KOPT-K1 (cell line): ENCODE results near the gene DSCAM.

ENCODE experiments used
- H3K27ac ChIP-seq: fragments of 200-600 bp; sonication (generic); 2 replicates; pipeline ENCODE4 v1.5.1; 2016; ENCODE audit warnings: antibody characterized with exemption, mild to moderate bottlenecking, low read depth, low read length; ENCODE audit not compliant: poor library complexity, severe bottlenecking
- H3K36me3 ChIP-seq: fragments of 200-600 bp; sonication (generic); 2 replicates; pipeline ENCODE4 v1.5.1; 2017; ENCODE audit warnings: antibody characterized with exemption, mild to moderate bottlenecking, low read length, moderate library complexity; ENCODE audit not compliant: insufficient read depth
- H3K9me3 ChIP-seq: fragments of 200-600 bp; sonication (generic); 2 replicates; pipeline ENCODE4 v1.5.1; 2017; ENCODE audit warnings: antibody characterized with exemption, low read length, mild to moderate bottlenecking; ENCODE audit not compliant: insufficient read depth, poor library complexity, severe bottlenecking

The DSCAM gene

DNA sequence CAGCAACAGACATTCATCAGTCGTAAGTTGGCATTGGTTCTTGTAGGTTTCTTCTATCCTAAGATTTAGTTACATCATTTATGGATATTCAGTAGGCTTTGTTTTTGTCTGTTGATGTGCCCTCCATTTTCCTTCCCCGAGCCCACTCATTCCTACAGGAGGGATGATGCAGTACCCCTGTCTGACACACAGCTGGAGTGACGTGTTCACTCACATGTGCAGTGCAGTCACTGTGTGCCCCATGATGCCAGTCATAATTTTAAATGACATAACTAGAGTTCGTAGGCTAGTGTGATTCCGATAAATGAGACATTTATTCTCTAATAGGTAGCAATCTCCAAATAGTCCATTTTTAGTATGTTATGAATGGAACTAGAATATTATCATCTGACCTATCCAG is 438.4 kb downstream of the DSCAM start:
- Histone ChIP-seq H3K27ac (no peak overlapping the region), H3K36me3 (no peaks in the 10 kb centered on the region), H3K9me3 (no peaks in the 10 kb centered on the region)

DNA sequence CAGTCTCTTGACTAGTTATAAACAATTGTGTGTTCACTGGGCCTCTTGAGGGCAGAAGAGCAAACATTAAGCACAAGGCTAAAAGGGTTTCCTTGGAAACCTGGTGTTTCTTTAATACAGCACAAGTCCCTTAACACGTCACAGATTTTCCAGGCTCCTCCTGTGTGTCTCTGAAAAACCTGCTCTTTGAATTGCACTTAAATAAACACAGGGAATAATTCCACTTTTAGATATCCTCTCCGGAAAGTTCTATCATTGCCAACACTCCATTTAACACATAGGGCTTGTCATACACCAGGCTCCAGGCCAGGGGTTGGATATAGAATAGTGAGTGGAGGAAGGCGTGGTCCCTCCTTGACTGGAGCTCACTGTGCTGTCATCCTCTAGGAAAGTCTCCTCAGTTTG is 442.6 kb downstream of the DSCAM start:
- H3K27ac ChIP-seq: no peak overlapping the region
- H3K36me3 ChIP-seq: no peaks in the 10 kb centered on the region
- peaks cover 6% of the 10 kb centered on the region for H3K9me3 ChIP-seq

DNA sequence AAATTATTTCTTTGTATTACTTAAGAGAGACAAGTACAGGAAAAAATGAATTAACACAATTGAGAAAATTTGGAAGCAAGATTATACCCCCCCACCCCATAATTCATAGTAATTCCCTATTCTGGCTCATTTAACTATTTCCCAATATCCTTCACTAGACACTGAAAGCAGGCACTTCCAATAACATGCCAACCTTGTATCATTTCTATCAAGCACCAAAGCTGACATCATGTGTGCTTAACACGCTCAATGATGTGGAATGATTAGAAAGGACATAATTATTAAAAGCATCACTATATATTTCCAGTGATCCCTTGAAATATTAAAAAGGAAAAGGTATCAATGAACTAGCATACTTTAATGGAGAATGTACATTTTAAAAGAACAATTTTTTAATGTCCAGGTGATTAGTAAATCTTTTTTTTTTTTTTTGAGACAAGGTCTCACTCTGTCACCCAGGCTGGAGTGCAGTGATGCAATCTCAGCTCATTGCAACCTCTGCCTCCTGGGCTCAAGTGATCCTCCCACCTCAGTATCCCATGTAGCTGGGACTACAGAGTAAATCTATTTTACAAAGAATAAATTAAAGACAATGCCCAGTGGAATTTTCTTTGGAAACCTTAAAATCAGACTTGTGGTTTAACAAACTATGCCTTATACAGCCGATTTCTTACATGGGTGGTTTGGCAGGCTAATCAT is 443.9 kb downstream of the DSCAM start:
- Histone ChIP-seq H3K36me3 (no peaks in the 10 kb centered on the region), H3K27ac (no peak overlapping the region), H3K9me3 (peaks cover 6% of the 10 kb centered on the region)

DNA sequence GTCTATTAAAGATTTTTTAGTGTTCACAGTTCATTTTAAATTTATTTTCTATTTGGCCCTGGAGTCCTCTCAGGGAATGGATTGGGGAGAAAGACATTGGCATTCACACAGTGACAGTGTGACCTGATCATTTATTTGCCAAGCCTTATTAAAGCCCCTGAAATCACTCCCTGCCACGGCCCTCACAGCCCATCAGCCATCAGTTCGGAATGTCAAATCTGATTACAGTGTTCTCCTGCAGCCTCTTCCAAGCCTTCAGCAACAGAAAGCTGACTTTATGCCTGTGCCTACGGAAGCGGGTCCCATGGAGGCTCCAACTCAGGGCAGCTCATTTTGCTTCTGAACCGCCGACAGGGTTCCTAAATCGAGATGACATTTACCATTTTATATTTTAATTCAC is 451.2 kb downstream of the DSCAM start:
- Histone ChIP-seq H3K36me3 (no peaks in the 10 kb centered on the region), H3K9me3 (no peaks in the 10 kb centered on the region), H3K27ac (no peak overlapping the region)

DNA sequence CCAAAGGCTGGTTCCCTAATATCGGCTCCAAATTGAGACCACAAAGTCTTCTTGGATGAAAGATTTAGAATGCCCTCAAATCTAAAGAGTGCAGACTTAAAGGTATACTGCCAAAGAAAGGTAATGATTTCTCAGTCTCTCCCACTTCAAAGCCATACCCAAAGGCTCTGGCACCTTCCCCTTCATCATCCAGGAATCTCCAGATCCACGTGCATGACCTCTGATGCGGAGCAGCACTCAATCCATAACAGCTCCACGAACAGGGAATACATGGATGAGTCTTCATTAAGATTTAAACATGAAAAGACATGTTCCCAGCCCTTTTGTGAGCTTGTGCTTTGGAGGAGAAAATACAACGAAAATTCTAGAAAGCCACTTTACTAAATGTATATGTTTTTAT is 453.9 kb downstream of the DSCAM start:
- no peaks in the 10 kb centered on the region for H3K36me3 ChIP-seq
- H3K9me3 ChIP-seq: no peaks in the 10 kb centered on the region

DNA sequence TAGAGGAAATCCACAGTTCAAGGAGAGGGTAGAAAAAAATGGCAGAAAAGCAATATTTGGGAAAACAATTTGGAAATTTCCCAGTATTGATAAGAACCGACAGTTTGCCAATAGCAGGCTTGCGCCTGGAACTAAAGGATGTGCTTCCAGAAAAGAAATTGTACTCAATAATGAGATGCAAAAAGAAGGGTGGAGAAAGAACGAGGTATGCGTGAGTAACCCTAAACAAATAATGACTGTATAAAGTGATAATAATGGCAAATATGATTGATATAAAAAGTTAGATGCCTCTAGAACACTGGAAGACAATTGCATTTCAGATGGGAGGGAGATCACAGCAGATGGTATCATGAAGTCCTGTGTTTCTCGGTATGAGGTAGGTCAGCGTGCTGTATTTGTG is 458.9 kb downstream of the DSCAM start:
- H3K27ac ChIP-seq: no peak overlapping the region
- no peaks in the 10 kb centered on the region for H3K36me3 ChIP-seq
- no peaks in the 10 kb centered on the region for H3K9me3 ChIP-seq

More for the DNA sequence above, 453.9 kb downstream of the DSCAM start:
- no peak overlapping the region for H3K27ac ChIP-seq

DNA sequence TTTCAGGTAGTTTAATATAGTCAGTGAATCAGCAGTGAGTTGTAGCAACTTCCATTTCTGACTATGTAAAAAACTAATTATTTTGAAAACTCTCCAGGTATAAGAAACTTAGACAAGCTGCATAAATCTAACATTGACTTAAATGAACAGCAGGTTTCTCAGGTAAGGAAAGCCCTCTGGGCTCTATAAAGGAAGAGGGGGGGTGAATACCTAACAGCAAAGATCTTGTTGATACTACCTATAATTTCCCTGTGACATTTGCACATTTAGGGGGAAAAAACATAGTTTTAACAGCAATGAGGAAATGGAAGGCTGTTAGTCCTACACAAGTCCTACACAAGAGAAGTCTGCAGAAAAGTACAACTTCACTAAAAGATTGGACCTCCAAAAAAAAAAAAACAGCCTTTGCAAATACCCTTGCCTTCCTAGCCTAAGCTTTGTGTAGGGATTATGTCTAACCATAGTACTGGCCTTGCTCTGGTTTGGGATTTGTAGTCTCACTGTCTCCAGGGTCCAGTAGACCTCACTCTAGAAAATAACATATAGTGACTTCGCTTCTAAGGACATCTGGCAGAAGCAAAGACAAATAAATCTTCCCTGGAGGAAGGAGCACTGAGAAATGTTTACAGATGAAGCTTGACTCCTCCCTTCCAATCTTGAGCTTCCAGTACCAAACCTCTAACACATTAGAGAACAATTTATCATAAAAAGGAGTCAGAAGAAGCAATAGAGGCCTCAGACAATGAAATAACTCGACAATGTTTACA is 459.8 kb downstream of the DSCAM start:
- no peaks in the 10 kb centered on the region for H3K36me3 ChIP-seq
- H3K27ac ChIP-seq: no peak overlapping the region
- no peaks in the 10 kb centered on the region for H3K9me3 ChIP-seq

DNA sequence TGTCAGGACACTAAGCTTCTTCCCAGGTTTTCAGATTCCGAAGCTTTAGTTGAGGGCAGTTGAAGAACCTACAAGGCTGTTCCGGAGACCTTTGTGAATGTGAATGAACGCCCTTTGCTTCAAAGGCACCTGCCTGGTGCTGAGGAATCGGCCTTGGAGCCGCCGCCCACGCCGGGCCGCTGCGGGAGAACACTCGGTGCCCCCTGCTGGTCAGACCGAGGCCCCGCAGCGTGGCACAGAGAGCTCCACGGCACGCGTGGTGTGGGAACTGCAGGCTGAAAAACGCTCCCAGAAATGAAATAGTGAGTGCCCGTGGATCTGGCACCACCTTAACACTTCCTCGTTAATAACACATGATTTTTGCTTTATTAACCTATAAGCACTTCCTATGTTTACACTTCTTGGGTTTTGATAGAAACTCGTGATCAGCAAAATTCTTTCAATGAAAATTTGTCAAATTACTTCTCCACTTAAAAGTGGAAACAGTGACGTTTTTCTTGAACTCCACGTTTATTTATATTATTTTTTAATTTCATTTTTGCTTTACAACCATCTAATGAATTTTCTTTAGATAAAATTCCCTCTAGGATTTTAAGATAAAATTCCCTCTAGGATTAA is 460.6 kb downstream of the DSCAM start:
- Histone ChIP-seq H3K36me3 (no peaks in the 10 kb centered on the region), H3K27ac (no peak overlapping the region), H3K9me3 (no peaks in the 10 kb centered on the region)

DNA sequence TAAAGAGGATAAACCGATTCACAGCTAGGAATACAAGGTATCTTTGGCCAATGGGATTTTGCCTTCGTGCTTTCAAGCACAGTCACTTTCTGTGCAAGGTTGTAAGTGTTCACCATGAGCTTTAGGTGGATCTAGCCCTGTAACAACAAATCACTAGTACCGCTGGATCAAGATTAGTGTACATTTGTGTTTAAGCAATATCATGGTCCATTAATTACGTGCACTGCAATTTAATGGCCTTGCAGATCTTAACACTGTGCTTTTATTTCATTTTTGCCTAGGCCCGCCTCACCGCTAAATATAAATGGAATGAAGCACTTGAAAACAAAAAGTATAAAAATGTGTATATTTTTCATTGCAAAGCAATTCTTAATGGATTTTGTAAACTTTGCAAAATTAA is 461.1 kb downstream of the DSCAM start:
- Histone ChIP-seq H3K36me3 (no peaks in the 10 kb centered on the region), H3K27ac (no peak overlapping the region), H3K9me3 (no peaks in the 10 kb centered on the region)

DNA sequence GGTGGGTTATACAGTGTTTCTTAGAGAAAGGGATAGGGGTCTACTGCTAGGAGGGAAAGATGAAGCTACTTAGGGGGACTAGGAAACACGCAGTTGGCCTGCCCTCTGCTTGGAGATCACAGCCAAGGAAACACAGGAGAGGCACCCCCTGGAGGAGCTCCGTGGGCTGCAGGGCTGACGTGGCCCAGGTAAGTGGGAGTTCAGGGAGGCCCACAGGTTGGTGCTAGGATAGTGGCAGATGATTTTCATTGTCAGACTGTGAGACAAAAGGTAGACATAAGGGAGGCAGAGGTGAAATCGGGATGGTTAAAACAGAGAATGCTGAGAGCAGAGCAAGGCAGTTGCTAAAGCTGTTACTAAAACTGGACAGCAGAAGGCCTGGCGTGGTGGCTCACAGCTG is 463.0 kb downstream of the DSCAM start:
- Histone ChIP-seq H3K27ac (no peak overlapping the region), H3K9me3 (no peaks in the 10 kb centered on the region), H3K36me3 (no peaks in the 10 kb centered on the region)

DNA sequence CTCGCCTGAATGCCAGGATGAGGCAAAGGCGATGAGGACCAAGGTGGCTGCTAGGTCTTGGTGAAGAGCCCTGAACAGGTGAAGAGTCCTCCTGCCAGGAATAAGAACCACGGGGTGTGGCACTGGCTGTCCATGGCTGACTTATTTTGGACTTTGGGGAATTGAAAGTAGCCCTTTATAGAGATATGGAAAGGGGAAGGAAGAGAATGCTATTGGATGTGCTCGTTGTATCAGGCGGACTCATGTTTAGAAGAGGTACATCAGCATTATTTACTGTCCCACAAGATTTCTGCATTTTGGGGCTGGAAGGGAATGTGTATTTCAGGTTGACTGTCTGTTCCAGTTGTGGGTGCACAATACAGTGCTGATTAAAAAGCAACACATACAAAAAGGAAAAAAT is 465.8 kb downstream of the DSCAM start:
- Histone ChIP-seq H3K9me3 (no peaks in the 10 kb centered on the region), H3K36me3 (no peaks in the 10 kb centered on the region), H3K27ac (no peak overlapping the region)

DNA sequence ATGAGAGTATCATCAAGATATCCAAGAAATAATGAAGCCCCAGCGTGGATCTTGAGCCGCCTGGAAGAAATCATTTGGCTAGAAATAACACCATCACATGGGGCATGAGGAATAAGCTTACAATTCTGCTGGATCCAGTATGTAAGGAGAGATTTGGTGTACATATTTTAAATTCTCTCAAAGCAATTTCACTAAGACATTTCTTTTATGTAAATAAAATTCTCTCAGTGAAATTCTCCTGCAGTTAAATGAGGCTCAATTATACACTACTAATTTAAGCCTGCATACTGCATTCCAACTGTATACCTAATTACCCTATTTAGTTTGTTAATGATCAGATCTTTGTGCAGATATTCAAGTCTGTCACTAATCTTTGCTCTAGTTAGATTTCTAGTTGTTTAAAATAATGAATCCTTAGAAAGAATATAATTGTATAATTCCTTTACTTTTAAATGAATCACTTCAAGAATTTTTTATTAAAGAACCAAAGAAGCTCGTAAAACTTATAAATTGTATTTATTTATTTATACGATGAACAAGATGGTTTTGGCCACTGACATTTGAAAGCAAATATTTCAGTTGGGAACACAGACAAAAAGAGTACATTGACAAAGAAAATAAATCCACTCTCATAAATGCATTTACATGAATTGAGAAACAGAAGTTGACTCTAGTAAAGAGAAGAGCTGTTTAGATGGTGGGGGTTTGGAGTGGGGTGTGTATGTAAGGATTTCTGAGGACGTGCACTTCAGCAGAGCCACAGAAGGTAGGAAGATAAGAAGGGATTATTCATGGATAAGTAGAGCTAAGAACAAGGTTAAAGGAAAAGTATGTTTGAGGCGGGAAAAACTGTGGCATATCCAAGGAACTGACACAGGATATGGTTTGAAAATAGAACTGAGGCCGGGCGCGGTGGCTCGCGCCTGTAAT is 466.8 kb downstream of the DSCAM start:
- no peak overlapping the region for H3K27ac ChIP-seq

DNA sequence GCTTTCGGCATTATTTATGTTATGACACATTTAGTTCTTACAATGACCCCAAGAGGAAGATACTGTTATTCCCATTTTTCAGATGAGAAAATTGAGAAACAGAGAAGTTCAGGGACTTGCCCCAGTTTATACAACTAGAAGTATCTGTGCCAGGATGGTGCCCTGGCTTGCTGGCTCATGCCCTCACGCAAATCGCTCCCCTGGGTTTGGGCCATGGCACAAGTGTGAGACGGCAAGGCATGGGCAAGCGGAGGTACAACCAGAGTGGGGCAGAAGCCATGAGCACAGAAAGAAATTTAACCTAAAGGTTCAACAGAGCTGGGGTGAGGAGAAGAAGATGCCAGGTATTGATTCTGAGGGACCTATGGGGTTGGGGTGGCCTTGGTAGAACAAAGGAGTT is 469.8 kb downstream of the DSCAM start:
- Histone ChIP-seq H3K9me3 (no peaks in the 10 kb centered on the region), H3K36me3 (no peaks in the 10 kb centered on the region), H3K27ac (no peak overlapping the region)

More for the DNA sequence above, 466.8 kb downstream of the DSCAM start:
- Histone ChIP-seq H3K36me3 (no peaks in the 10 kb centered on the region), H3K9me3 (no peaks in the 10 kb centered on the region)

DNA sequence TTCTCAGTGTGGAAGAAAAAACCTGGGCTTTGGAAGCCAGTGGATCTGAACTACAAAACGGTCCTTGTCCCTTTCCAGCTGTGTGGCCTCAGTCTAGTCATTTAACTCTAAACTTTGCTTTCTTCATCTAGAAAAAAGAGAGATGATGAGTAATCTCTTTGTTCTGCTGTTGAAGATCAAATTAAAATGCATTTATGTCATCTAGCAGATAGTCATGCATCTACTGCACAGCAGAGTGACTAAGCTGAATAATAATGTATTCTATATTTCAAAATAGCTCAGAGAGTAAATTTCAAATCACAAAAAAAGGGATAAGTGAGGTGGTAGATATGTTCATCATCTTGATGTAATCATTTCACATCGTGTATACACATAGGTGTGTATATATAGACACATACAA is 473.2 kb downstream of the DSCAM start:
- Histone ChIP-seq H3K27ac (no peak overlapping the region), H3K9me3 (no peaks in the 10 kb centered on the region), H3K36me3 (no peaks in the 10 kb centered on the region)

DNA sequence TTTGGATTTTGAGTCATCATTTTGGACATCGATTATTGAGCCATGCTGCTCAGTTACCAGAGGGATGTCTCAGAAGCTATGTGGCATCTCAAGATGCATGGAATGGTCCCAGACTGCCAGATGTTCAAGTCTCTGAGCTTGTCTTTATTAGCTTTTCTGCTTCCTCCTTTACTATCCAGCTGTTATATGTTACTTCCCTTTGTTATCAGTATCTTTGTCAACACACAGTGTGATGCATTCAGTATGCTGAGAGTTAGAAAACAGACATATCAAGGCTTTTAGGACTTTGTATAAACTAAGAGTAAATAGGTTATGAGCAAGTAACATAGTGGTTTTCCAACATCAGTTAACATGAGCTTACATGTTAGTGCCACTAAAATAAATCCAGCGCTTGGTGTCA is 474.5 kb downstream of the DSCAM start:
- Histone ChIP-seq H3K9me3 (no peaks in the 10 kb centered on the region), H3K36me3 (no peaks in the 10 kb centered on the region), H3K27ac (no peak overlapping the region)
